NCI-H2029 (cell line): ENCODE data around the gene SLC7A9.

Experiments
- DNase-seq: peaks from one replicate; lab custom pipeline; 2025; lab: John Stamatoyannopoulos, UW

The SLC7A9 gene

GRCh38 chr19:32869369-32869965, at the start of gene SLC7A9:
Gene SLC7A9, minus strand, starts transcription at chr19:32869767. Its CDS starts 1,233 bp downstream, at chr19:32868534.
- DNase-seq = no peak

DNA sequence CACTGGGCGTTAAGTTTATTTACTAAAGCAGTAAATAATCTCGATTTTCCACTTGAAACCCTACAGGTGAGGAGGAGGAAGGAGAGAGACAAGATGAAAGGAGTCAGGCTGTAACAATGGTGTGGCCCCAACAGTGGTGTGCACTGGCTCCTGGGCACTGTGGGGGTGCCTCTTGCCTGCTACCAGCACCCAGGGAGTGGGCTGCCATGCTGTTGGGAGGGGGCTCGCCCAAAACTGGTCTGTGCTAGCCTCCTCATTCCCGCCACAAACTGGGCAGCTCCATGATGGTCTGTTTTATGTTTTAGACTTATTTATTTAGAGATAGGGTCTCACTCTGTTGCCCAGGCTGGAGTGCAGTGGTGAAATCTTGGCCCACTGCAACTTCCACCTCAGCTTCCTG, 49.8 kb upstream of the SLC7A9 start:
- no peak for DNase-seq

GRCh38 chr19:32917616-32917996, 48.0 kb upstream of the SLC7A9 start:
- DNase-seq = no peak

DNA sequence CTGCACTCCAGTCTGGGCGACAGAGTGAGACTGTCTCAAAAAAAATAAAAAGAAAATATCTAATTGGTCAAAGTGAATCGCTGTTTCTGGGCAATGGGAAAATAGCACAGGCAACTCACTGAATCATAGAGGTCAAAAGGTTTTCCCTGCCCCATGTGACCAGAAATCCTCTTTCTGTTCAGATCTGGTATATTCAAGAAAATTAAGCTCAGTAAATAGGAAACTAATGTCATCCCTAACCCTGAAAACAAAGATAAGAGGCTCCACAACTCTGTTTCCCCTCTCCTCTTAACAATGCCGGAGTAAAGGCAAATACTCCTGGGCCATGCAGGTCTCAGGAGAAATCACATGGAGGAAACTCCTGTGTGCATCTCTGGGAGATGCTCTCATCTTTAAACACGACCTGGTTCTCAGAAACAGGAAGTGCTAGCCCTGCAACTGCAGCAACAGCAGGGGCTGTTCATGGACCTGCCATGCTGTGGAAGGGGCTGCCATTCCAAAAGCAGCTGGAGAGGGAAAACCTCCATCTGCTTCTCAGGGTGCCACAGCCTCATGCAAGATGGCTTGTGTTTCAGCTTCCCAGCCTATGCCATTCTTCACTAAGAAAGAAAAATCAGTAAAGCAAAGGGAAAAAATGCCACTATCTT, 47.5 kb upstream of the SLC7A9 start:
- no peak for DNase-seq

- no peak for DNase-seq
Observed at GRCh38 chr19:32914879-32915660, 45.5 kb upstream of the SLC7A9 start.

GRCh38 chr19:32911467-32911866, 41.9 kb upstream of the SLC7A9 start:
- DNase-seq = no peak

GRCh38 chr19:32910874-32911273, 41.3 kb upstream of the SLC7A9 start:
- DNase-seq = no peak

- no peak for DNase-seq
Observed at GRCh38 chr19:32910094-32910493, 40.5 kb upstream of the SLC7A9 start.

DNA sequence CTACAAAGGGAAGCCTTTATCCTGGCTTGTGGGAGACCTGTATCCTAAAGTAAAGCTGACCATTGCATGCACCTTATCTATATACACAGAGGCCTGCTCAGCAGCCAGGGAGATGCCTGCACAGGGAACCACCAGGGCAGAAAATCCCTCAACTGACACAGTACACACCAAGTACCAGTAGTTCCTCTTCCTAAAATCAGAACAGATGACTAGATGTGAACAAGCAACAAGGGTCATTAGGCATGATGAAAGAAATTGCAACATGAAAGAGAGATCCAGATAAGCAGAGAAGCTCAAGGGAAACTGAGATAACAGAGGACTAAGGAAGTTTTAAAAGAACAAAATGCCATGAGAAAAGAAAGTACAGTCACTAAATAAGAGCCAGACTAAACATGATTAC, 39.7 kb upstream of the SLC7A9 start:
- DNase-seq = no peak

GRCh38 chr19:32908641-32909190, 39.1 kb upstream of the SLC7A9 start:
- DNase-seq = no peak

GRCh38 chr19:32902448-32902847, 32.9 kb upstream of the SLC7A9 start:
- DNase-seq = peak; percentile 8

- DNase-seq = peak; percentile 29
Observed at GRCh38 chr19:32901504-32902161, 32.1 kb upstream of the SLC7A9 start.

DNA sequence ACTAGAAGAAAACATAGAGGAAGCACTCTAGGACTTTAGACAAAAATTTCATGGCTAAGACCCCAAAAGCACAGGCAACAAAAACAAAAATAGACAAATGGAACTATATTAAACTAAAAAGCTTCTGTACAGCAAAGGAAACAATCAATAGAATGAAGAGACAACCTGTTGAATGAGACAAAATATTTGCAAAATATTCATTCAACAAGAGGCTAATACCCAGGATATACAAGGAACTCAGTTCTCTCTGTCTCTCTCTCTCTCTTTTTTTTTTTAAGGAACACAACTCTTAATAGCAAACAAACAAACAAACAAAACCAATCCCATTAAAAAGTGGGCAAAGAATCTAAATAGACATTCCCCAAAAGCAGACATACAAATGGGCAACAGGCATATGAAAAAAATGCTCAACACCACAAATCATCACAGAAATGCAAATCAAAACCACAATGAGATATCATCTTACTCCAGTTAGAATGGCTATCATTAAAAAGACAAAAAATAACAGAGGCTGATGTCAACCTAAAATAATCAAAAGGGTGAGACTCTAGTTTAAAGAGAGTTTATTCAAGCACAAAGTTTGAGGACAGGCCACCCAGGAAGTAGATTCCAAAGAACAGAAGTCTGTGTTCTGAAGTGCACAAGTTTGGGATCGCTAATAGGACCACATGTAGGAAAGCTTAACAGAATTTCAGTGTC, 27.1 kb upstream of the SLC7A9 start:
- no peak for DNase-seq

DNA sequence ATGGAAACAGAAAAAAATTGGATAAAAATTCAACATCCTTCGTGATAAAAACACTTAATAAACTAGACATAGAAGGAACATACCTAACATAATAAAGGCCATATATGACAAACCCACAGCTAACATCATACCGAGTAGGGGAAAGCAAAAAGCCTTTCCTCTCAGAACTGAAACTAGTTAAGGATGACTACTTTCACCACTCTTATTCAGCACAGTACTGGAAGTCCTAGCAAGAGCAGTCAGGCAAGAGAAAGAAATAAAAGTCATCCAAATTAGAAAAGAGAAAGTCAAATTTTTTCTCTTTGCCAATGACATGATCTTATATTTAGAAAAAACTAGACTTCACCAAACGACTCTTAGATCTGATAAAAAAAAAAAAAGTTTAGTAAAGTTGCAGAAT, 25.8 kb upstream of the SLC7A9 start:
- DNase-seq = no peak

- no peak for DNase-seq
Observed at GRCh38 chr19:32891609-32892008, 22.0 kb upstream of the SLC7A9 start.

DNA sequence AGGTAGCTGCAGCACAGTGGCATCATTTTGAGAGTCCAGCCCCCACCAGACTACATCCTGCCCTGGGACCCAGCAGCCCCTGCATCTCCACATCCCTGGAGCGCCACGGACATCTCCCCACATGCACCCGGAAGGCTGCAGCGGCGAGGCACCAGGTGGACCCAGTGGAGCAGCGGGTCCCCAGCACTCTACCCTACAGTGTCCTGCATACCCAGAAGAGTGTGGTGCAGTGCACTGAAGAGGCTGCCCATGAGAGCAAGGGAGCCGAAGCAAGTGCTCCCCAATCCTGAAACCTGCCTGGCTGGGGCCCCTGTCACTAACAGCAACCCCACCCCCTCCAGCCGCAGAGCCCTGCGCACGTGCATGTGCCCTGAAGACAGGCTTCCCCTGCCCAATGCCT, 21.3 kb upstream of the SLC7A9 start:
- no peak for DNase-seq

GRCh38 chr19:32890326-32890725, 20.8 kb upstream of the SLC7A9 start:
- no peak for DNase-seq

GRCh38 chr19:32889137-32889934, 19.8 kb upstream of the SLC7A9 start:
- DNase-seq = no peak

- no peak for DNase-seq
Observed at GRCh38 chr19:32887572-32888215, 18.1 kb upstream of the SLC7A9 start.

DNA sequence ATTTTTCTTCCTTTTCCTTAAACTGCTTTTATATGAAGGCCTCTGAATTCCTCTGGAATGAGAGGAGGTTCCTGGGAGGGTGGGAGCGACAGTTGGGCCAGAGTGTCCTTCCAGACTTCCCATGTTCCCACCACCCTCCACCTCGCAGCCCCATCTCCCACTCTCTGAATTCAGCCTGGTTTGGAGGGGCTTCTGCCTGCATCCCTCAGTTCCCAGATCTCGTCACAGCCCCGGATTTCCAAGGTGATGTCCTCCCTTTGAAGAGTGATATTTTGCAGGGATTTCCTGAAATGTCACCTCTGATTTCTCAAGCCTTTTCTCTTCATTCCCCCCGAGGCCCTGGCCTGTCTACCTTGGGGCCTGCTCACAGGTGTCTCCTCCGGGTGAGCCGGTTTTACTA, 16.7 kb upstream of the SLC7A9 start:
- no peak for DNase-seq
